ENCODE results near the gene MMP11. TPM values are rescaled to one million over a fixed set of nuclear protein-coding genes. Genes with fewer than 3 reads are reported as not detected.
"Not testable (repeated sequence)": the region's sequence is repeated elsewhere in the genome, so short reads cannot be mapped to it uniquely, and the experiment has no call there.

Gene MMP11
- 1.9 and 4.2 TPM in 2 replicates for total RNA-seq (2014; rRNA removed; shearing (Covaris generic))

- DNase-seq (ENCODE audit: low read depth) = peak; percentile 24
Measured at GRCh38 chr22:23772649-23773473, at the start of gene MMP11. TSS of gene MMP11 (plus strand) at chr22:23772849. CDS start at chr22:23772871, 22 bp downstream.

GRCh38 chr22:23728108-23728507 is 44.5 kb upstream of the MMP11 start:
- not testable (repeated sequence) for DNase-seq (ENCODE audit: low read depth)

GRCh38 chr22:23737696-23738095 is 35.0 kb upstream of the MMP11 start:
- DNase-seq (ENCODE audit: low read depth) = no peak

- no peak for DNase-seq (ENCODE audit: low read depth)
Measured at GRCh38 chr22:23742505-23743264, 30.0 kb upstream of the MMP11 start.

GRCh38 chr22:23743303-23743705 is 29.3 kb upstream of the MMP11 start:
- DNase-seq (ENCODE audit: low read depth) = no peak

- no peak for DNase-seq (ENCODE audit: low read depth)
Measured at GRCh38 chr22:23744001-23744400, 28.6 kb upstream of the MMP11 start.

GRCh38 chr22:23744485-23744884 is 28.2 kb upstream of the MMP11 start:
- DNase-seq (ENCODE audit: low read depth) = no peak

GRCh38 chr22:23745791-23746190 is 26.9 kb upstream of the MMP11 start:
- no peak for DNase-seq (ENCODE audit: low read depth)

GRCh38 chr22:23749841-23750301 is 22.8 kb upstream of the MMP11 start:
- no peak for DNase-seq (ENCODE audit: low read depth)

GRCh38 chr22:23750367-23750713 is 22.3 kb upstream of the MMP11 start:
- DNase-seq (ENCODE audit: low read depth) = no peak

GRCh38 chr22:23750714-23751440 is 21.8 kb upstream of the MMP11 start, which contains the start of gene ZNF70:
TSS of gene ZNF70 (minus strand) at chr22:23751112. CDS start at chr22:23745140, 5,972 bp downstream.
- peak; percentile 73 for DNase-seq (ENCODE audit: low read depth)

- DNase-seq (ENCODE audit: low read depth) = no peak
Measured at GRCh38 chr22:23751441-23751996, 21.1 kb upstream of the MMP11 start.

GRCh38 chr22:23752090-23752691 is 20.5 kb upstream of the MMP11 start:
- DNase-seq (ENCODE audit: low read depth) = no peak

- no peak for DNase-seq (ENCODE audit: low read depth)
Measured at GRCh38 chr22:23752750-23753149, 19.9 kb upstream of the MMP11 start.

GRCh38 chr22:23753385-23753784 is 19.3 kb upstream of the MMP11 start:
- no peak for DNase-seq (ENCODE audit: low read depth)

GRCh38 chr22:23754220-23754919 is 18.3 kb upstream of the MMP11 start, which contains the start of gene VPREB3:
TSS of gene VPREB3 (minus strand) at chr22:23754425. CDS start at chr22:23754363, 62 bp downstream.
- no peak for DNase-seq (ENCODE audit: low read depth)

- no peak for DNase-seq (ENCODE audit: low read depth)
Measured at GRCh38 chr22:23754980-23755636, 17.5 kb upstream of the MMP11 start.

- DNase-seq (ENCODE audit: low read depth) = no peak
Measured at GRCh38 chr22:23755711-23756110, 16.9 kb upstream of the MMP11 start.

GRCh38 chr22:23756891-23757290 is 15.8 kb upstream of the MMP11 start:
- DNase-seq (ENCODE audit: low read depth) = no peak

- no peak for DNase-seq (ENCODE audit: low read depth)
Measured at GRCh38 chr22:23759566-23759965, 13.1 kb upstream of the MMP11 start.
